Measurements from ENCODE around the gene SWAP70. TPM values are rescaled to one million over a fixed set of nuclear protein-coding genes. Genes with fewer than 3 reads are reported as not detected.

Gene SWAP70
- total RNA-seq, 1 donor from 2014 or later, result 39.7 TPM

- H3K4me1 Mint-ChIP-seq (ENCODE audit: unreplicated experiment), result peaks cover 26% of the 10 kb centered on the region
- no peak for TF ChIP-seq CTCF (IDR thresholded peaks at IDR 0.05)
- no peak overlapping the region for H3K27ac Mint-ChIP-seq (ENCODE audit: unreplicated experiment)
- H3K27me3 Mint-ChIP-seq (ENCODE audit: unreplicated experiment), result no peaks in the 10 kb centered on the region
- DNase-seq (ENCODE audit: extremely low spot score, unreplicated experiment), result no peak
- H3K9me3 Mint-ChIP-seq (ENCODE audit: unreplicated experiment), result no peaks in the 10 kb centered on the region
- no peak overlapping the region for H3K4me3 Mint-ChIP-seq (ENCODE audit: unreplicated experiment)
- peaks cover 42% of the 10 kb centered on the region for H3K36me3 Mint-ChIP-seq (ENCODE audit: unreplicated experiment)
Measured at GRCh38 chr11:9745411-9746211, 81.7 kb downstream of the SWAP70 start.

DNA sequence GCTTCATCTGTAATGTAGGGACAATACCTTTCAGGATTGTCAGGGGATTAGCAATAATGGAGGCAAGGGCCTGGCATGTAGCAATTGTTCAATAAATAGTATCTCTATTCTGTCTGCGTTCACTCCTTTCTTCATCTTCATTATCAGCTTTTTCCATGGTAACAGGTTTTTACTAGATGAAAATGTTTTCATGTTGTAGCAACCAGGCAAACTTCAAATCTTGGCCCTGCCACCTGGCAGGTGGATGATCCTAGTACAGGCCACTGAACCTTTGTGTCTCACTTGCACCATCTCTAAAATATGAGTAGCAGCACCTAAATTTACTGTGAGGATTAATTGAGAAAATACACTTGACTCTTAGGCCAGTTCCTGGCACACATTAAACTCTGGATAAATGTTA is 83.4 kb downstream of the SWAP70 start:
- H3K27ac Mint-ChIP-seq (ENCODE audit: unreplicated experiment), result peak overlapping the region; percentile 73
- H3K4me1 Mint-ChIP-seq (ENCODE audit: unreplicated experiment), result peaks cover 28% of the 10 kb centered on the region
- DNase-seq (ENCODE audit: extremely low spot score, unreplicated experiment), result no peak
- no peak overlapping the region for H3K4me3 Mint-ChIP-seq (ENCODE audit: unreplicated experiment)
- H3K36me3 Mint-ChIP-seq (ENCODE audit: unreplicated experiment), result peaks cover 35% of the 10 kb centered on the region
- TF ChIP-seq CTCF (IDR thresholded peaks at IDR 0.05), result no peak
- H3K27me3 Mint-ChIP-seq (ENCODE audit: unreplicated experiment), result no peaks in the 10 kb centered on the region
- no peaks in the 10 kb centered on the region for H3K9me3 Mint-ChIP-seq (ENCODE audit: unreplicated experiment)

DNA sequence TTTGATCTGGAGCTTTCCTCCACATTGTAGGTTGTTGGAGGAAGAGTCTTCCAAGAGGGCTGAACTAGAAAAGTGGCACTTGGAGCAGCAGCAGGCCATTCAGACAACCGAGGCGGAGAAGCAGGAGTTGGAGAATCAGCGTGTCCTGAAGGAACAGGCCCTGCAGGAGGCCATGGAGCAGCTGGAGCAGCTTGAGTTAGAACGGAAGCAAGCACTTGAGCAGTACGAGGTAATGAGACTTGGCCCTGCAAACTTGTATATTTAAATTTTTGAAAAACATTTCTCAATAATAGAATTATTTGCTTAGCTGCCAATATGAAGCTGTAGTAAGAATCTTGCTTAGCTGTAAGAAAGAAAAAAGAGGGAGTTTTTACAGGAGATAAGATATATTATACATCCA is 84.0 kb downstream of the SWAP70 start:
- no peak for DNase-seq (ENCODE audit: extremely low spot score, unreplicated experiment)
- TF ChIP-seq CTCF (IDR thresholded peaks at IDR 0.05), result no peak
- H3K27ac Mint-ChIP-seq (ENCODE audit: unreplicated experiment), result peak overlapping the region; percentile 73
- no peaks in the 10 kb centered on the region for H3K9me3 Mint-ChIP-seq (ENCODE audit: unreplicated experiment)
- peaks cover 31% of the 10 kb centered on the region for H3K36me3 Mint-ChIP-seq (ENCODE audit: unreplicated experiment)
- H3K4me1 Mint-ChIP-seq (ENCODE audit: unreplicated experiment), result peaks cover 30% of the 10 kb centered on the region
- no peaks in the 10 kb centered on the region for H3K27me3 Mint-ChIP-seq (ENCODE audit: unreplicated experiment)
- H3K4me3 Mint-ChIP-seq (ENCODE audit: unreplicated experiment), result no peak overlapping the region

DNA sequence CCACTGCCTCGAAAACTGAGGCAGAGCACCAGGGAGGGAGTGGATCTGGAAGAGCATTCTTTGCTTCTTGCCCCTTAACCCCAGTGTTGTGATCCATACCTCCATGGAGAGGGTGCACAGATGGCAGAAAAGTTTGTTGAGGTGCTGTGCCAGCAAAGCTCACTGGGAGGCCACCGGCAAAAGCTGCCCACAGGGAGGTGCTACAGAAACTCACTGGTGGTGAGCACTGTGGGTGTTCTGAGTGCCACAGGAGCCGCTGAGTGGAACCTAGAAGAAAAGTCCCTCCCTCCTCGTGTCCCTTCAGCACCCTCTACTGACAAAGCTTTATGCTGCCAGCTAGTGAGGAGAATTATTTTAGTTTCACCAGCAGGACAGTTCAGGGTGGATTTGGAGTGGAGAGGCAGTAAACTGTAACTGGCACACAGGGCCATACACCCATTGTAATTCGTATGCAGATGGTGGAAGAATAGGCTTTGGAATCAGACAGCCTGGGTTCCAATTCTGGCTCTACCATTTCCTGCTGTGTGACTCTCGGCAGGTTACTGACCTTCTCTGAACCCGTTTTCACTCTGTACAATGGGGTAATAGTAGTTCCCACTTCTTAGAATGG is 84.6 kb downstream of the SWAP70 start:
- Mint-ChIP-seq H3K27me3 (ENCODE audit: unreplicated experiment) (no peaks in the 10 kb centered on the region), H3K9me3 (ENCODE audit: unreplicated experiment) (no peaks in the 10 kb centered on the region), H3K4me3 (ENCODE audit: unreplicated experiment) (no peak overlapping the region), H3K27ac (ENCODE audit: unreplicated experiment) (peak overlapping the region; percentile 73), H3K36me3 (ENCODE audit: unreplicated experiment) (peaks cover 34% of the 10 kb centered on the region), H3K4me1 (ENCODE audit: unreplicated experiment) (peaks cover 37% of the 10 kb centered on the region)
- no peak for DNase-seq (ENCODE audit: extremely low spot score, unreplicated experiment)
- peak; percentile 83 for TF ChIP-seq CTCF (IDR thresholded peaks at IDR 0.05)

DNA sequence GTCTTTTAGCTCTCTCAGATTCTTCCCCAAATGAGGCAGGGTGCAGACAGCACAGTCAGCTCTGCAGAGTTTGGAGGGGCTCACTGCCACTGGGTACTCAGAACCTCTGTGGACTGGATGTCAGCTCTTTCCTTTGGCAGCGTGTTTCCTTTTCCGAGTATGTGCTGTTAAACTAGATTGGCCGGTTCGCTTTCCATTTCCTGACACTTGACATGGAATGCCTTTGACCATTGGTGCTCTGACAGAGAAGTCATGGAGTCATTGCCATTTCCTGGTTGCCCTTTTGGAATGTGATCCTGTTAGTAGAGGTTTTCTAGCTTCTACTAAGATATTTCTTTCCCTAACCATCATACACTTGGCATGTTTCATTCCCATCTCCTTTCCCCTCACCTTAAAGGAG is 86.7 kb downstream of the SWAP70 start:
- Mint-ChIP-seq H3K27me3 (ENCODE audit: unreplicated experiment) (no peaks in the 10 kb centered on the region), H3K4me1 (ENCODE audit: unreplicated experiment) (peaks cover 50% of the 10 kb centered on the region), H3K9me3 (ENCODE audit: unreplicated experiment) (no peaks in the 10 kb centered on the region), H3K4me3 (ENCODE audit: unreplicated experiment) (no peak overlapping the region), H3K27ac (ENCODE audit: unreplicated experiment) (peak overlapping the region; percentile 19), H3K36me3 (ENCODE audit: unreplicated experiment) (peaks cover 29% of the 10 kb centered on the region)
- no peak for DNase-seq (ENCODE audit: extremely low spot score, unreplicated experiment)
- TF ChIP-seq CTCF (IDR thresholded peaks at IDR 0.05), result no peak
